ENCODE results near the gene MMP23B. TPM values are rescaled to one million over a fixed set of nuclear protein-coding genes. Genes with fewer than 3 reads are reported as not detected.
"Not testable (repeated sequence)": the region's sequence is repeated elsewhere in the genome, so short reads cannot be mapped to it uniquely, and the experiment has no call there.

MMP23B gene
- total and polyA plus RNA-seq, 2 donors from 2014 or later: 4.0 to 7.1 TPM

GRCh38 chr1:1658583-1659549, 26.9 kb downstream of the MMP23B start, which contains the start of gene CDK11B:
CDK11B (minus strand) TSS chr1:1659004; CDS start chr1:1657485, 1,519 bp downstream.
- FAIRE-seq; H3K9me3 ChIP-seq (ENCODE audit: control insufficient read depth in 2 of 3, insufficient read depth in 1 of 3, low read length in 3 of 3); H3K4me1 ChIP-seq (ENCODE audit: control insufficient read depth in 2 of 3, insufficient read depth in 2 of 3, low read depth in 1 of 3, low read length in 3 of 3); H3K27me3 ChIP-seq (ENCODE audit: control insufficient read depth, insufficient read depth, low read length); intact Hi-C loops (cut with DNase I): not testable (repeated sequence)
- peak within 1 kb of the TSS; percentile 68 to 80 (median 79) for H3K4me3 ChIP-seq (ENCODE audit: low read length in 3 of 3)
- peak; percentile 96 to 99 (median 96) for DNase-seq
- H3K36me3 ChIP-seq (ENCODE audit: control insufficient read depth in 2 of 3, insufficient read depth in 3 of 3, low read length in 3 of 3): peaks cover 2 to 12% (median 4%) of the 10 kb centered on the region in 3 donors
- H3K27ac ChIP-seq (ENCODE audit: low read depth in 2 of 2, low read length in 2 of 2): peak within 1 kb of the TSS; percentile 98 to 100
- peak within 1 kb of the TSS in 2 of 3 donors; percentile 62 to 85 for H3K9ac ChIP-seq (ENCODE audit: low read length in 3 of 3)

- H3K36me3 ChIP-seq (ENCODE audit: control insufficient read depth in 2 of 3, insufficient read depth in 3 of 3, low read length in 3 of 3): peaks cover 0 to 14% (median 6%) of the 10 kb centered on the region in 3 donors
- H3K27me3 ChIP-seq (ENCODE audit: control insufficient read depth, insufficient read depth, low read length); DNase-seq; intact Hi-C loops (cut with DNase I); FAIRE-seq; H3K4me3 ChIP-seq (ENCODE audit: low read length in 3 of 3); H3K4me1 ChIP-seq (ENCODE audit: control insufficient read depth in 2 of 3, insufficient read depth in 2 of 3, low read depth in 1 of 3, low read length in 3 of 3); H3K9ac ChIP-seq (ENCODE audit: low read length in 3 of 3); H3K9me3 ChIP-seq (ENCODE audit: control insufficient read depth in 2 of 3, insufficient read depth in 1 of 3, low read length in 3 of 3); H3K27ac ChIP-seq (ENCODE audit: low read depth in 2 of 2, low read length in 2 of 2): not testable (repeated sequence)
Measured at GRCh38 chr1:1662392-1662791, 30.4 kb downstream of the MMP23B start.

GRCh38 chr1:1662830-1663560, 31.0 kb downstream of the MMP23B start:
- peak in 1 of 5 donors; percentile 43 for DNase-seq
- H3K4me3 ChIP-seq (ENCODE audit: low read length in 3 of 3); H3K27ac ChIP-seq (ENCODE audit: low read depth in 2 of 2, low read length in 2 of 2); H3K27me3 ChIP-seq (ENCODE audit: control insufficient read depth, insufficient read depth, low read length); FAIRE-seq; H3K4me1 ChIP-seq (ENCODE audit: control insufficient read depth in 2 of 3, insufficient read depth in 2 of 3, low read depth in 1 of 3, low read length in 3 of 3); H3K9me3 ChIP-seq (ENCODE audit: control insufficient read depth in 2 of 3, insufficient read depth in 1 of 3, low read length in 3 of 3); H3K9ac ChIP-seq (ENCODE audit: low read length in 3 of 3); intact Hi-C loops (cut with DNase I): not testable (repeated sequence)
- H3K36me3 ChIP-seq (ENCODE audit: control insufficient read depth in 2 of 3, insufficient read depth in 3 of 3, low read length in 3 of 3): peaks cover 0 to 14% (median 6%) of the 10 kb centered on the region in 3 donors

- not testable (repeated sequence) for H3K4me3 ChIP-seq (ENCODE audit: low read length in 3 of 3)
Measured at GRCh38 chr1:1664318-1664717, 32.3 kb downstream of the MMP23B start.

GRCh38 chr1:1664941-1665814, 33.2 kb downstream of the MMP23B start:
- FAIRE-seq (no peak), DNase-seq (peak in 1 of 5 donors; percentile 73)
- TF ChIP-seq CTCF (IDR thresholded peaks at IDR 0.05; ENCODE audit: borderline replicate concordance, extremely low read depth, insufficient read depth): no peak
- no peaks in the 10 kb centered on the region for H3K27me3 ChIP-seq (ENCODE audit: control insufficient read depth, insufficient read depth, low read length)
- H3K36me3 ChIP-seq (ENCODE audit: control insufficient read depth in 2 of 3, insufficient read depth in 3 of 3, low read length in 3 of 3): peaks cover 0 to 14% (median 6%) of the 10 kb centered on the region in 3 donors
- no peak overlapping the region for H3K4me3 ChIP-seq (ENCODE audit: low read length in 3 of 3)
- intact Hi-C loops (cut with DNase I): no loop called here
- H3K9me3 ChIP-seq (ENCODE audit: control insufficient read depth in 2 of 3, insufficient read depth in 1 of 3, low read length in 3 of 3): no peaks in the 10 kb centered on the region
- H3K4me1 ChIP-seq (ENCODE audit: control insufficient read depth in 2 of 3, insufficient read depth in 2 of 3, low read depth in 1 of 3, low read length in 3 of 3): no peaks in the 10 kb centered on the region
- no peak overlapping the region for H3K27ac ChIP-seq (ENCODE audit: low read depth in 2 of 2, low read length in 2 of 2)
- no peak overlapping the region for H3K9ac ChIP-seq (ENCODE audit: low read length in 3 of 3)

More at GRCh38 chr1:1664318-1664717, 32.3 kb downstream of the MMP23B start:
- peak in 1 of 5 donors; percentile 18 for DNase-seq
- H3K27me3 ChIP-seq (ENCODE audit: control insufficient read depth, insufficient read depth, low read length); H3K4me1 ChIP-seq (ENCODE audit: control insufficient read depth in 2 of 3, insufficient read depth in 2 of 3, low read depth in 1 of 3, low read length in 3 of 3); intact Hi-C loops (cut with DNase I); FAIRE-seq; H3K9me3 ChIP-seq (ENCODE audit: control insufficient read depth in 2 of 3, insufficient read depth in 1 of 3, low read length in 3 of 3); H3K9ac ChIP-seq (ENCODE audit: low read length in 3 of 3); H3K27ac ChIP-seq (ENCODE audit: low read depth in 2 of 2, low read length in 2 of 2): not testable (repeated sequence)
- peaks cover 0 to 14% (median 6%) of the 10 kb centered on the region in 3 donors for H3K36me3 ChIP-seq (ENCODE audit: control insufficient read depth in 2 of 3, insufficient read depth in 3 of 3, low read length in 3 of 3)

Data from kidney (tissue), 14 donors.